Heart left ventricle (tissue), 16 donors: ENCODE measurements around the gene MXRA7. TPM values are rescaled to one million over a fixed set of nuclear protein-coding genes. Genes with fewer than 3 reads are reported as not detected.

ENCODE experiments used
- ATAC-seq, 4 donors: fragments of 200-7000 bp; cut with Tn5 transposase; one replicate each; pipeline ENCODE4 v1.9.1; 2020 to 2022; ENCODE audit warnings: moderate library complexity in 4 of 4, mild to moderate bottlenecking in 3 of 4, moderate number of reproducible peaks in 1 of 4
- DNase-seq, 5 donors: peaks; one replicate each; pipeline ENCODE4 v3.0.0-alpha.2; 2020
- H3K27ac ChIP-seq, 12 donors: fragments of 200-600 bp; sonication (generic) in 4 of 12; one replicate each; pipeline versions ENCODE4 v1.5.0 to v1.8.0; 2016 to 2022; ENCODE audit warnings: mild to moderate bottlenecking in 2 of 12
- H3K27me3 ChIP-seq, 9 donors: fragments of 200-600 bp; sonication (generic) in 2 of 9; one replicate each; pipeline versions ENCODE4 v1.5.1 to v1.8.0; 2016 to 2022; ENCODE audit warnings: mild to moderate bottlenecking in 3 of 9
- H3K36me3 ChIP-seq, 9 donors: fragments of 200-600 bp; sonication (generic) in 2 of 9; one replicate each; pipeline versions ENCODE4 v1.5.0 to v1.8.0; 2018 to 2022; ENCODE audit warnings: mild to moderate bottlenecking in 2 of 9
- H3K4me1 ChIP-seq, 12 donors: fragments of 200-600 bp; sonication (generic) in 4 of 12; one replicate each; pipeline versions ENCODE4 v1.5.0 to v1.8.0; 2016 to 2022; ENCODE audit warnings: mild to moderate bottlenecking in 3 of 12
- H3K4me3 ChIP-seq, 12 donors: fragments of 200-600 bp; sonication (generic) in 4 of 12; one replicate each; pipeline versions ENCODE4 v1.5.0 to v1.8.0; 2017 to 2022; ENCODE audit warnings: mild to moderate bottlenecking in 9 of 12, moderate library complexity in 4 of 12
- H3K9me3 ChIP-seq, 12 donors: fragments of 200-600 bp; sonication (generic) in 4 of 12; one replicate each; pipeline versions ENCODE4 v1.5.0 to v1.8.0; 2016 to 2022; ENCODE audit warnings: mild to moderate bottlenecking in 1 of 12
- CTCF ChIP-seq, 12 donors: fragments of 200-600 bp; sonication (generic) in 4 of 12; IDR thresholded peaks; one replicate each; pipeline versions ENCODE4 v1.5.0 to v1.8.0; 2018 to 2022; ENCODE audit warnings: antibody characterized with exemption in 12 of 12, mild to moderate bottlenecking in 5 of 12
- POLR2A ChIP-seq, 2 donors: fragments of 450-650 bp; IDR thresholded peaks; one replicate each; pipeline ENCODE4 v1.6.1; 2017; ENCODE audit warnings: antibody characterized with exemption in 2 of 2, mild to moderate bottlenecking in 2 of 2, moderate library complexity in 2 of 2
- WGBS, 4 donors: extraction: QIAGEN DNeasy Blood & Tissue Kit in 2 of 4; methylation state at CpG; one replicate each; pipeline versions ENCODE4 v1.1.5 to v1.1.7; 2013 to 2018; 5-methylcytosine and 5-hydroxymethylcytosine counted together
- intact Hi-C, 10 donors: fragments of 100-400 bp; cut with DNase I; formaldehyde crosslinking; loops; one replicate each; pipeline versions ENCODE4 v1.11.1 to v1.14.2; 2022
- polyA plus RNA-seq, 2 donors: library from polyadenylated mRNA; stranded (reverse); fragments of 200-250 nt; gene quantifications; one replicate each; pipeline ENCODE4 v1.2.3, GENCODE V29; 2013
- total RNA-seq, 9 donors: library from RNA; depleted of rRNA in 2 of 9; stranded (reverse); fragments of >200 nt in 2 of 9; fragmentation: NEBNext Ultra II Directional in 3 of 9; extraction: Animal tissue kit (Norgen Biotek cat#: 25700) in 3 of 9; gene quantifications; one replicate each; pipeline versions ENCODE4 v1.1.0 to v1.2.4, GENCODE V29; 2016 to 2023
- donor health status: ischemic (EF 13 %, LVEDD 7.1; RV severe dilation, severe dysfunction).
- donor health status: healthy with polysubstance abuse.
- donor health status: DM: no; HTN: yes; CAD: no.
- donor health status: DM: no; HTN: no; CAD: no.
- donor health status: ischemic (EF 25% LVEDD 6.9; RV normal size, moderate dysfunction).
- donor health status: ischemic (EF 25% LVEDD 5.7; RV mildly dilated, moderate dysfunction).
- donor health status: healthy.
- donor health status: DM: yes; HTN: yes; CAD: no.
- donor health status: ischemic (EF 35%, LVEDD 5.7; RV mildly dilated, moderate dysfunction).
- donor health status: nonischemic (EF 11% LVEDD 7.7; RV severe dilation, severe dysfunction).
- donor health status: DM: yes; HTN: yes; CAD: no.
- donor health status: PGD.
- donor health status: ischemic (EF 29% LVEDD 5.4; RV normal size, mild dysfunction).
- donor health status: nonischemic (EF 23%, LVEDD 6.1; RV moderate dilation, normal function).

Gene MXRA7
- total and polyA plus RNA-seq, 11 donors, result 240 to 539 (median 460) TPM

DNA sequence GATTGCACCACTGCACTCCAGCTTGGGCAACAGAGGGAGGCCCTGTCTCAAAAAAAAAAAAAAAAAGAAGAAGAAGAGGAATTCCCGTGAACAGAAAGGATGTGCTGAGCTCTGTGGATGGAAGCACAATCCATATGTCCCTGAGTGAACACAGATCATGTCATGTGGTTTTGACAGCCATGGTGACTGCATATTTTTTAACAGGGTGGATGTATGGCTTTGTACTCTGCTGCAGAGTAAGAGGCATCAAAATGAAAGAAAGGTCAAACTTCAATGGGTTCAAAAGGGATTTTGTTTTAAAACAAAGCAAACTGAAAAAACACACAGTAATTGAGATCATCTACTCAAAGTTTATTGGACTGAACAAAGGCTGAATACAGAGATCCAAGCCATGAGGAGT is 31.5 kb downstream of the MXRA7 start:
- H3K9me3 ChIP-seq, result no peaks in the 10 kb centered on the region
- H3K4me3 ChIP-seq, result no peak overlapping the region
- intact Hi-C loops, result loop anchor here in 1 of 10 donors (5.0 kb wide), 1 partner anchor 33 kb away; the partner anchor contains the start of gene MXRA7
- H3K27me3 ChIP-seq, result no peaks in the 10 kb centered on the region
- no peak for ATAC-seq
- 69 to 73% (median 71%) methylated on average over 1 of the region's 1 CpG for WGBS, 4 donors
- TF ChIP-seq POLR2A (IDR thresholded peaks at IDR 0.05) (no peak), CTCF (IDR thresholded peaks at IDR 0.05) (no peak)
- H3K4me1 ChIP-seq, result peaks cover 10 to 38% (median 33%) of the 10 kb centered on the region in 12 donors
- no peak overlapping the region for H3K27ac ChIP-seq
- DNase-seq, result no peak
- peaks cover 0 to 73% (median 50%) of the 10 kb centered on the region in 9 donors for H3K36me3 ChIP-seq

GRCh38 chr17:76678330-76678729 is 32.4 kb downstream of the MXRA7 start:
- Histone ChIP-seq H3K27me3 (no peaks in the 10 kb centered on the region), H3K9me3 (no peaks in the 10 kb centered on the region), H3K4me3 (no peak overlapping the region), H3K36me3 (peaks cover 0 to 64% (median 41%) of the 10 kb centered on the region in 9 donors), H3K27ac (peak overlapping the region in 1 of 12 donors; percentile 20), H3K4me1 (peaks cover 10 to 29% (median 26%) of the 10 kb centered on the region in 12 donors)
- DNase-seq, result no peak
- TF ChIP-seq CTCF (IDR thresholded peaks at IDR 0.05), result no peak
- TF ChIP-seq POLR2A (IDR thresholded peaks at IDR 0.05), result no peak
- WGBS, 4 donors, result 71 to 79% (median 76%) methylated on average over 11 to 12 of the region's 12 CpGs
- ATAC-seq, result no peak
- intact Hi-C loops, result loop anchor here in 1 of 10 donors (5.0 kb wide), 1 partner anchor 34 kb away; the partner anchor contains the start of gene MXRA7

GRCh38 chr17:76677406-76677805 is 33.4 kb downstream of the MXRA7 start:
- TF ChIP-seq POLR2A (IDR thresholded peaks at IDR 0.05), result no peak
- no peak for TF ChIP-seq CTCF (IDR thresholded peaks at IDR 0.05)
- Histone ChIP-seq H3K9me3 (no peaks in the 10 kb centered on the region), H3K27ac (peak overlapping the region in 1 of 12 donors; percentile 20), H3K4me3 (no peak overlapping the region), H3K4me1 (peaks cover 4 to 24% (median 21%) of the 10 kb centered on the region in 12 donors), H3K27me3 (no peaks in the 10 kb centered on the region), H3K36me3 (peaks cover 0 to 55% (median 32%) of the 10 kb centered on the region in 9 donors)
- DNase-seq (no peak), ATAC-seq (no peak)
- intact Hi-C loops, result loop anchor here in 1 of 10 donors (5.0 kb wide), 1 partner anchor 35 kb away; the partner anchor contains the start of gene MXRA7
- 81 to 84% (median 82%) methylated on average over 16 of the region's 16 CpGs for WGBS, 4 donors

DNA sequence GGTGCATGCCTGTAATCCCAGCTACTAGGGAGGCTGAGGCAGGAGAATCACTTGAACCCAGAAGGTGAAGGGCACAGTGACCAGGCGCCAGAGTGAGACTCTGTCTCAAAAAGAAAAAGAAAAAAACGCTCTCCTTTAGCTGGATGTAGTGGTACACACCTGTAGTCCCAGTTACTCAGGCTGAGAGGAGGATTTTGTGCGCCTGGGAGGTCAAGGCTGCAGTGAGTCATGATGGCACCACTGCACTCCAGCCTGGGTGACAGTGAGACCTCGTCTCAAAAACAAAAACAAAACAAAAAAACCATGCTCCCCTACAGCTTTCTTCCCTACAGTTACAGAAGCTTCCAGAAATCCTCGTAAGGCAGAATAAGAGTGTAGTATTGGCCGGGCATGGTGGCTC is 34.1 kb downstream of the MXRA7 start:
- Histone ChIP-seq H3K27me3 (no peaks in the 10 kb centered on the region), H3K36me3 (peaks cover 0 to 54% (median 29%) of the 10 kb centered on the region in 9 donors), H3K27ac (no peak overlapping the region), H3K4me3 (no peak overlapping the region), H3K9me3 (no peaks in the 10 kb centered on the region), H3K4me1 (peaks cover 3 to 20% (median 17%) of the 10 kb centered on the region in 12 donors)
- ATAC-seq, result no peak
- intact Hi-C loops, result loop anchor here in 1 of 10 donors (5.0 kb wide), 1 partner anchor 36 kb away; the partner anchor contains the start of gene MXRA7
- no peak for TF ChIP-seq POLR2A (IDR thresholded peaks at IDR 0.05)
- TF ChIP-seq CTCF (IDR thresholded peaks at IDR 0.05), result no peak
- no peak for DNase-seq
- WGBS, 4 donors, result 92 to 96% (median 94%) methylated on average over 6 of the region's 6 CpGs
